HL-60/S4 (cell line): ENCODE measurements around the gene MYBPC3.

Source experiments
- in situ Hi-C: fragments of 300-500 bp; cut with MboI; formaldehyde crosslinking; loops from 2 replicates; pipeline ENCODE4 v1.14.3; 2022; ENCODE audit warnings: low sequenced_read_pairs

The MYBPC3 gene

GRCh38 chr11:47387944-47388696 is 35.6 kb upstream of the MYBPC3 start:
- in situ Hi-C loops = no loop called here

GRCh38 chr11:47384498-47384897 is 32.0 kb upstream of the MYBPC3 start:
- in situ Hi-C loops = no loop called here

GRCh38 chr11:47383071-47383470 is 30.6 kb upstream of the MYBPC3 start:
- in situ Hi-C loops = no loop called here

GRCh38 chr11:47380078-47380477 is 27.6 kb upstream of the MYBPC3 start:
- in situ Hi-C loops = no loop called here

GRCh38 chr11:47379317-47379716 is 26.8 kb upstream of the MYBPC3 start:
- in situ Hi-C loops = no loop called here

GRCh38 chr11:47378836-47379170 is 26.3 kb upstream of the MYBPC3 start:
- in situ Hi-C loops = no loop called here

GRCh38 chr11:47378010-47378835 is 25.7 kb upstream of the MYBPC3 start, which contains the start of gene SPI1:
SPI1 (minus strand) TSS chr11:47378547; CDS start chr11:47378353, 194 bp downstream.
- in situ Hi-C loops = no loop called here

- in situ Hi-C loops = no loop called here
Measured at GRCh38 chr11:47377571-47378009, 25.1 kb upstream of the MYBPC3 start.

GRCh38 chr11:47376525-47377371 is 24.2 kb upstream of the MYBPC3 start:
- in situ Hi-C loops = no loop called here

- in situ Hi-C loops = no loop called here
Measured at GRCh38 chr11:47376107-47376524, 23.6 kb upstream of the MYBPC3 start.

- in situ Hi-C loops = no loop called here
Measured at GRCh38 chr11:47375546-47376085, 23.1 kb upstream of the MYBPC3 start.

- in situ Hi-C loops = no loop called here
Measured at GRCh38 chr11:47375020-47375419, 22.5 kb upstream of the MYBPC3 start.

GRCh38 chr11:47374720-47375019 is 22.2 kb upstream of the MYBPC3 start:
- in situ Hi-C loops = loop anchor here (5.0 kb wide), 1 partner anchor 33 kb away; the partner anchor contains the start of gene SLC39A13

- in situ Hi-C loops = loop anchor here (5.0 kb wide), 1 partner anchor 33 kb away; the partner anchor contains the start of gene SLC39A13
Measured at GRCh38 chr11:47373876-47374719, 21.6 kb upstream of the MYBPC3 start.

GRCh38 chr11:47372422-47372821 is 19.9 kb upstream of the MYBPC3 start:
- in situ Hi-C loops = loop anchor here (5.0 kb wide), 1 partner anchor 35 kb away; the partner anchor contains the start of gene SLC39A13

GRCh38 chr11:47369676-47370075 is 17.2 kb upstream of the MYBPC3 start:
- in situ Hi-C loops = loop anchor here (5.0 kb wide), 1 partner anchor 38 kb away; the partner anchor contains the start of gene SLC39A13

- in situ Hi-C loops = no loop called here
Measured at GRCh38 chr11:47366020-47366490, 13.6 kb upstream of the MYBPC3 start.

- in situ Hi-C loops = no loop called here
Measured at GRCh38 chr11:47361419-47361818, 8.9 kb upstream of the MYBPC3 start.

GRCh38 chr11:47360341-47360740 is 7.8 kb upstream of the MYBPC3 start:
- in situ Hi-C loops = no loop called here

- in situ Hi-C loops = no loop called here
Measured at GRCh38 chr11:47359586-47359985, 7.1 kb upstream of the MYBPC3 start.
